Femur (tissue), 1 donor: ENCODE data around the gene UCHL3.
"Not testable (repeated sequence)": the region's sequence is repeated elsewhere in the genome, so short reads cannot be mapped to it uniquely, and the experiment has no call there.

Source experiments
- DNase-seq: peaks from one replicate; pipeline ENCODE4 v3.0.0-alpha.2; 2017

UCHL3 gene

GRCh38 chr13:75549262-75550158 is at the start of gene UCHL3:
TSS of gene UCHL3 (plus strand) at chr13:75549791. CDS start at chr13:75549821, 30 bp downstream.
- DNase-seq: peak; percentile 97

DNA sequence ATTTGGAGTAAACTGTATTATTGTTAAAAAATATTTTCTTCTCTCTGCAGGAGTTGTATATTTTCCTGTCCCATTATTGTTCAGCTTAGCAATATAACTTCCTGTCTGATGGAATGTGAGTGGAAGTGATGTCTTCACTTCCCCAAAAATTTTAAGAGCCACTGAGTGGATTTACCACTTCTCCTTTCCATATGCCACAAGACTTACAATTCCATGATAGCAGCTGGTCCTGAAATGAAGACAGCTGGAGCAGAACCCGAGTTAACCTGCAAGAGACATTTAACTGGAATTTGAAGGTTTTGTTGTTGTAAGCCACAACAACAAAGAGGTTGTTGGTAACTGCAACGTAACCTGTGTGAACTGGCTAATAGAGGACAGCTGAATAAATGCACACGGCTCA is 44.3 kb upstream of the UCHL3 start:
- no peak for DNase-seq

- DNase-seq: no peak
Observed at GRCh38 chr13:75506018-75506417, 43.6 kb upstream of the UCHL3 start.

DNA sequence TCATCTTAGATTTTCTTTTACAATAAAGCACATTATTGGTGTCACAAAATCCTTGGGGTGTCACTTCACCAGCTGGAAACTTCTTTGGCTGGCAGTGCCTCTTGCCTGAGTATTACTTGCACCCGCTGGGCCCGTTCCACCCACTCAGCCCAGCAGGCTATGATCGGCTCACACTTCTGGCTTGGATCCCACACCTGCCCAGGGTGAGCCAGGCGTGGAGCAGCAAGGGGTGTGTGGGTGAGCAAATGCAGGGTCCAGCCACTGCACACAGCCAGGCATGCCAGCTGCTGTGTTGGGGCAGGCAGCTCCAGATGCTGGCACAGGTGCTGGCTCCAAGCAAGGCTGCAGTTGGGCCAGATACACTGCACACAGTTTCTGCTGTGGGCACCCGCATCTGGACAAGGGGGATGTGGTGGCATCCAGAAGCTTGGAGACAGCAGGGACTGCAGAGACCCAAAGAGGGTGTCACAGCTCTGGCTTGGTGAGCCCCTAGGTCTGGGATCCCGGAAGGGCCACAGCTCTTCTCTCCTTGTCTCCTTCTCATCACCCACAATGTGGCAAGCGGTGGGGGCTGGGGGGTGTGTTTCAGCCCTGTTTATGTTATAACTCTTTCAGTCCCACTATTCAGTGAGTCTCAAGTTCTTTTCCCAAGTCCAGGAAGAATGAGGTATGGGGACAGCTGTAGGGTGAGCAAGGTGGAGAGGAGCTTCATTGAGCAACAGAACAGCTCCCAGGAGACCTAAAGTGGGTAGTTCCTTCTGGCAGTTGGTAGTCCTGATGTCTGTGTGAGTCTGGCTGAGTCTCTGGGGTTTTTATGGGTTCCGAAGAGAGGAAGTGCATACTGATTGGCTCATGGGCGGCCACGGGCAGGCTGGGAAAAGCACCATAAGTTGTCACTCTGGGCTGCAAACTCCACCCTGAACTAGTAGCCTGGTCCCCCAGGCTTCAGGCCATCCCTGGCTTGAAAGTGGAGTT is 42.3 kb upstream of the UCHL3 start:
- no peak for DNase-seq

- DNase-seq: no peak
Observed at GRCh38 chr13:75508002-75508548, 41.5 kb upstream of the UCHL3 start.

- no peak for DNase-seq
Observed at GRCh38 chr13:75511051-75511625, 38.5 kb upstream of the UCHL3 start.

GRCh38 chr13:75512253-75512652 is 37.3 kb upstream of the UCHL3 start:
- no peak for DNase-seq

DNA sequence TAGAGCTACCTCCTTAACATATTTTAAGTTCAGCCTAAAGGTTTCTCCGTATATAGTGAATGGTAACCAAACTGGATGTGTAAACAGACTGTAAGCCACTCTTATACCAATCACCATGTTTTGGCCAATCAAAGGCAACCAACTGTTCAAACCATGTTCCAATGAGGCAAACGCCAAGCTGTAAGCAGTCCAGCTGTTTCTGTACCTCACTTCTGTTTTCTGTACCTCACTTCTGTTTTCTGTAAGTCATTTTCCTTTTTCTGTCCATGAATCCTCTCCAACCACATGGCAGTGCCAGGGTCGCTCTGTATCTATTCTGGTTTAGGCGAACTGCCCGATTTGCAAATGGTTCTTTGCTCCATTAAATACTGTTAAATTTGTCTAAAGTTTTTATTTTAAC is 36.3 kb upstream of the UCHL3 start:
- no peak for DNase-seq

GRCh38 chr13:75514080-75514995 is 35.3 kb upstream of the UCHL3 start:
- DNase-seq: no peak

GRCh38 chr13:75518439-75519088 is 31.0 kb upstream of the UCHL3 start:
- no peak for DNase-seq

- DNase-seq: no peak
Observed at GRCh38 chr13:75521956-75522355, 27.6 kb upstream of the UCHL3 start.

- DNase-seq: no peak
Observed at GRCh38 chr13:75530549-75530961, 19.0 kb upstream of the UCHL3 start.

- DNase-seq: no peak
Observed at GRCh38 chr13:75533861-75534260, 15.7 kb upstream of the UCHL3 start.

DNA sequence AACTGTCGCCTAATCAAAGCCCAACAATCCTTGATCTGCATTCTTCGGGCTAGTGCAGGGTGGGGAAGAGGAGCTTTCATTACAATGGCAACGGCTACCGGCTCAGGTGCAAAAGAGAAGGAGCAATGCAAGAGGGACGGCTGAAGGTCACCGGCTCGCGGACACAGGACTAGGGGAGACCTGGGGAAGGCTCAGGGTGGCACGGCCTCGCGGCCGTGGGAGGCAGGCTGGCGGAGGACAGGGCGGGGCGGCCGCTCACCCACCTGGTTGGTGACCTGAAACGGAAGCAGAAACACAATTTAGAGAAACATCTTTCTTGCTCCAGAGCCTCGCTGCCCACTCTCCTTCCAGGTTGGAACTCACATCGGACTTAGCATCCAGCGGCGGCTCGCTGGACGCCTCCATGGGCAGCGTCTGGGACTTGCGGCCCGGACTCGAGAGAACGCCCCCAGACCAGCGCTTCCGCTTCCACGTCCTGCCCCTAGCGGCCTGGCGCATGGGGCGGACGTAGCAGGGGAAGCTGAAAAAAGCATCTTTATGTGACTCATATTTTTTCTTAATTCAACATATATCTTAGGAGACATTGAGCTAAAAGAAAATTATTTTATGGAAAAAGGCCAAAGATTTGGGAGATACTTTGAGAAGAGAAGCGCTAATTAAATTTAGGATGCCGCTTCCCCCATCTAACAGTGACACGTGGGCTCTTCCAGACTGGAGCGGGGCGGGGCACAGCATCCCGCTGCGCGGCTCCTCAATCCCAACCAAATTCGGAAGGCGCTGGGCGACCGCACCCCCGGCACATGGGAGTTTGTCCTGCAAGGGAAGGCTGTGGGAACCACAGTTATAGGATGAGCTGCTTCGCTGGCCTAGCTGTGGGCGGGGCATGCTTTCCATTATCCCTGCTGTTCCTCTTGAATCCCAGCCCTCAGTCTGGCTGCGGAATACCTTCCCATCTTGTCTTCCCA is 11.9 kb upstream of the UCHL3 start, which contains the start of gene COMMD6:
Gene COMMD6, minus strand, starts transcription at position 441 of the 965 bp plus-strand sequence. Its CDS starts 36 bp downstream, at position 405.
- peak; percentile 86 for DNase-seq

DNA sequence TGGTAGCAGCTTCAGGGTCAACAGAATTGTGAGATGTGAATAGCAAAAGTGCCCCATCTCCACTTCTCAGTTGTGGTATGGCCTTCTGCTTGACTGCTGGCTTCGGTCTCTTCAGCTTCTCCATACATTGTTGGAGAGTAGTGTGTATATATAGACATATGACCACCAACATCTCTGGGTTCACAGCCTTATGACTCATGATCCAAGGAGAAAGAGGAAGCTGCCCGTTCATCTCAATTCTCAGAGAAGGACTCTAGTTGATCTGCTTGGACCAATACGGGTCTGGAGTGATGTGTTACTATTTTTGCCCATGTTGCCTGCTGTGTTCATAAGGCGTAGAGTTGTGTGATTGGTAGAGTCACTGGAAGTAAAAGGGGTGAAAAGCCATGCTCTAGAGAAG is 8.3 kb upstream of the UCHL3 start:
- DNase-seq: no peak

GRCh38 chr13:75541961-75542360 is 7.6 kb upstream of the UCHL3 start:
- no peak for DNase-seq

GRCh38 chr13:75544681-75545330 is 4.8 kb upstream of the UCHL3 start:
- DNase-seq: no peak

DNA sequence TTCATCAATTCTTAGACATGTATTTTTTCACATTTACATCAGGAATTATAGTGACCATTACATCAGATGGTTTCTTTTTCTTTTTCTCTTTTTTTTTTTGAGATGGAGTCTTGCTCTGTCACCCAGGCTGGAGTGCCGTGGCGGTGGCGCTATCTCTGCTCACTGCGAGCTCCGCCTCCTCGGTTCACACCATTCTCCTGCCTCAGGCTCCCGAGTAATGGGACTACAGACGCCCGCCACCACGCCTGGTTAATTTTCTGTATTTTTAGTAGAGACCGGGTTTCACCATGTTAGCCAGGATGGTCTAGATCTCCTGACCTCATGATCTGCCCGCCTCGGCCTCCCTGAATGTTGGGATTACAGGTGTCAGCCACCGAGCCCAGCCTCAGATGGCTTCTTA is 4.2 kb upstream of the UCHL3 start:
- not testable (repeated sequence) for DNase-seq

DNA sequence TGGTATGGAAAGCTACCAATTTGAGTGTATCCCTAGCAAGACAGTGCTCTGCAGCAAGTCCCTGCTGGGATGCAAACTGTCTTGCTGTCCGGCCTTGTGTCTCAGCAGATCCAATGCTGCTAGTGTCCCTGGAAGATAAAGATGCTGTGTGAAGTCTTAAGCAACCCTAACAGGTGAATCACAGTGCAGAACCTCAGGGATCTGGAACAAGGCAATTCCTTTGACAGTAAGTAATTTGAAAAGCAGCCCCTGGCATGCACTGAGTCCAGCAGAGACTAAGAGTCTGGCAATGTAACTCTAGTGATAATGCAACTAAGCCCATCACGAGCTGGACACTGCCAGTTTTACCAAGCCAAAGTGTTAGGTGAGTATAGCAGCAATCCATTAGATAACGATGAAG is 1.7 kb upstream of the UCHL3 start:
- DNase-seq: no peak
